Glomerular visceral epithelial cell (primary cell): ENCODE measurements around the gene LINC00305.

Experiments
- DNase-seq: peaks from one replicate; pipeline ENCODE4 v3.0.0-alpha.2; 2016; ENCODE audit errors: extremely low spot score

Gene LINC00305

GRCh38 chr18:64031411-64031810 is 117.5 kb downstream of the LINC00305 start:
- DNase-seq, result no peak
